Activated CD8-positive, alpha-beta memory T cell treated with anti-CD3 and anti-CD28 coated beads, Interleukin-2, amount 50 U/mL, for 1 hour (primary cell): Measurements from ENCODE around the gene MPDU1.
"Not testable (repeated sequence)": the region's sequence is repeated elsewhere in the genome, so short reads cannot be mapped to it uniquely, and the experiment has no call there.

ENCODE experiments used
- DNase-seq: peaks from one replicate; pipeline ENCODE4 v3.0.0-alpha.2; 2020; ENCODE audit errors: extremely low read depth

Gene MPDU1

GRCh38 chr17:7580604-7581575 lies 2.8 kb upstream of the MPDU1 start:
- DNase-seq, result no peak

GRCh38 chr17:7582396-7583252 lies 1.0 kb upstream of the MPDU1 start:
- no peak for DNase-seq

- DNase-seq, result no peak
Observed at GRCh38 chr17:7586673-7587419, 3.2 kb downstream of the MPDU1 start.

- no peak for DNase-seq
Observed at GRCh38 chr17:7587420-7588151, 3.9 kb downstream of the MPDU1 start.

- no peak for DNase-seq
Observed at GRCh38 chr17:7588553-7589203, 5.0 kb downstream of the MPDU1 start.

GRCh38 chr17:7589204-7589868 lies 5.7 kb downstream of the MPDU1 start:
- no peak for DNase-seq

- no peak for DNase-seq
Observed at GRCh38 chr17:7589891-7590691, 6.4 kb downstream of the MPDU1 start, which contains the start of gene SOX15. Gene SOX15, minus strand, starts transcription at chr17:7590094. Its CDS starts 418 bp downstream, at chr17:7589676.

GRCh38 chr17:7590743-7591142 lies 7.1 kb downstream of the MPDU1 start:
- DNase-seq, result no peak

GRCh38 chr17:7591596-7591995 lies 7.9 kb downstream of the MPDU1 start:
- no peak for DNase-seq

GRCh38 chr17:7592422-7593021 lies 8.9 kb downstream of the MPDU1 start:
- DNase-seq, result no peak

GRCh38 chr17:7593296-7593695 lies 9.6 kb downstream of the MPDU1 start:
- DNase-seq, result no peak

GRCh38 chr17:7597561-7597960 lies 13.9 kb downstream of the MPDU1 start:
- DNase-seq, result not testable (repeated sequence)

- DNase-seq, result no peak
Observed at GRCh38 chr17:7606280-7606679, 22.6 kb downstream of the MPDU1 start.

- no peak for DNase-seq
Observed at GRCh38 chr17:7610641-7611040, 27.0 kb downstream of the MPDU1 start.

GRCh38 chr17:7611635-7612293 lies 28.1 kb downstream of the MPDU1 start:
- no peak for DNase-seq

- DNase-seq, result no peak
Observed at GRCh38 chr17:7612294-7612640, 28.6 kb downstream of the MPDU1 start.

GRCh38 chr17:7613769-7614424 lies 30.2 kb downstream of the MPDU1 start:
- no peak for DNase-seq
